Urothelium cell line (cell line): ENCODE measurements around the gene KCTD11.

Experiments
- DNase-seq: peaks from one replicate; pipeline ENCODE4 v3.0.0; 2011; ENCODE audit warnings: low spot score, mixed read lengths
- FAIRE-seq: peaks from 2 replicates; lab custom pipeline; 2011; peaks lifted over from hg19 to GRCh38; lab: Jason Lieb, UNC

The KCTD11 gene

GRCh38 chr17:7398612-7399011, 46.6 kb downstream of the KCTD11 start:
- FAIRE-seq = no peak
- no peak for DNase-seq

- DNase-seq (no peak), FAIRE-seq (no peak)
Measured at GRCh38 chr17:7403043-7403726, 51.2 kb downstream of the KCTD11 start.

GRCh38 chr17:7403727-7403976, 51.7 kb downstream of the KCTD11 start:
- no peak for FAIRE-seq
- peak; percentile 56 for DNase-seq

GRCh38 chr17:7403977-7404736, 52.2 kb downstream of the KCTD11 start, which contains the start of gene TMEM256:
TSS of gene TMEM256 (minus strand) at chr17:7404097. CDS start at chr17:7404084, 13 bp downstream.
- FAIRE-seq (peak; percentile 61), DNase-seq (peak; percentile 89)
